ENCODE results near the gene SORCS2.

Gene SORCS2

GRCh38 chr4:7190278-7190594 lies 2.1 kb upstream of the SORCS2 start:
- no peak overlapping the region for H3K27ac ChIP-seq
- no peak for DNase-seq (ENCODE audit: low spot score)
- H3K4me3 ChIP-seq = no peak overlapping the region
- no peak for TF ChIP-seq CTCF (IDR thresholded peaks at IDR 0.05)

DNA sequence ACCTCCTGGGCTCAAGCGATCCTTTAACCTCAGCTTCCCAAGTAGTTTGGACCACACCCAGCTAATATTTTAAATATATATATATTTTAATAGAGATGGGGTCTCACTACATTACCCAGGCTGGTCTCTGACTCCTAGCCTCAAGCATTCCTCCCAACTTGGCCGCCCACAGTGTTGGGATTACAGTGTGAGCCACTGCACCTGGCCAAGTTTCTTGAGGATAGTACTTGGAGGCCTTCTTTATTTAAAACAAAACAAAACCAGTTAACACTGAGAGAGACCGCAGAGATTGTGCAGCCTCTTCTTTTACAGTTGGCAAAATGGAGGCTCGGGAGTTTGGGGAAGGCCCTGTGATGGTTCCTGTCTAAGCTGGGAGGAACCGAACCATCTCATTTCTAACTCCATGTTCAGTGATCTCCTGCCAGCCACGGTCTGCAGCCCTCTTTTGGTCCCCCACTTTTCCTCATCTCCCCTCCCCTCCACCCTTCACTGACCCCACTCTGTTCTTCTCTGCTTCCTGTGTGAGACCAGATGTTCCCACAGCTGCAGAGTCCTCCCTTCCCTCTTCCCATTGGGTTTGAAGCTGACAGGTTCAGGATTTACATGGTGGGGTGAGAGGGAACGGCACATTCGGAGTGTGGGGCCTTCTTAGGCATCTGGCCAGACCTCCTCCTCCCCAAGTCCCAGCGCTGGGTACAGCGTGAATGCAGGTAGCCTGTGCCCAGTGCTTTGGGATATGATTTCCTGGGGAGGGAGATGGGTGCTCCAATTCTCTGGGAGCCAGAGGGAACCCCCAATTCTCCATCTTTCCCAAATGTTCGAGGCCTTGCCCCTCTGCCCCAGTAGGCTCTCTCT lies 1.4 kb upstream of the SORCS2 start:
- peak; percentile 43 for DNase-seq (ENCODE audit: low spot score)
- TF ChIP-seq CTCF (IDR thresholded peaks at IDR 0.05) = no peak
- Histone ChIP-seq H3K27ac (no peak overlapping the region), H3K4me3 (no peak overlapping the region)

GRCh38 chr4:7191546-7192251 lies 639 bp upstream of the SORCS2 start:
- no peak for TF ChIP-seq CTCF (IDR thresholded peaks at IDR 0.05)
- DNase-seq (ENCODE audit: low spot score) = peak; percentile 63
- Histone ChIP-seq H3K27ac (no peak overlapping the region), H3K4me3 (peak overlapping the region; percentile 69)

DNA sequence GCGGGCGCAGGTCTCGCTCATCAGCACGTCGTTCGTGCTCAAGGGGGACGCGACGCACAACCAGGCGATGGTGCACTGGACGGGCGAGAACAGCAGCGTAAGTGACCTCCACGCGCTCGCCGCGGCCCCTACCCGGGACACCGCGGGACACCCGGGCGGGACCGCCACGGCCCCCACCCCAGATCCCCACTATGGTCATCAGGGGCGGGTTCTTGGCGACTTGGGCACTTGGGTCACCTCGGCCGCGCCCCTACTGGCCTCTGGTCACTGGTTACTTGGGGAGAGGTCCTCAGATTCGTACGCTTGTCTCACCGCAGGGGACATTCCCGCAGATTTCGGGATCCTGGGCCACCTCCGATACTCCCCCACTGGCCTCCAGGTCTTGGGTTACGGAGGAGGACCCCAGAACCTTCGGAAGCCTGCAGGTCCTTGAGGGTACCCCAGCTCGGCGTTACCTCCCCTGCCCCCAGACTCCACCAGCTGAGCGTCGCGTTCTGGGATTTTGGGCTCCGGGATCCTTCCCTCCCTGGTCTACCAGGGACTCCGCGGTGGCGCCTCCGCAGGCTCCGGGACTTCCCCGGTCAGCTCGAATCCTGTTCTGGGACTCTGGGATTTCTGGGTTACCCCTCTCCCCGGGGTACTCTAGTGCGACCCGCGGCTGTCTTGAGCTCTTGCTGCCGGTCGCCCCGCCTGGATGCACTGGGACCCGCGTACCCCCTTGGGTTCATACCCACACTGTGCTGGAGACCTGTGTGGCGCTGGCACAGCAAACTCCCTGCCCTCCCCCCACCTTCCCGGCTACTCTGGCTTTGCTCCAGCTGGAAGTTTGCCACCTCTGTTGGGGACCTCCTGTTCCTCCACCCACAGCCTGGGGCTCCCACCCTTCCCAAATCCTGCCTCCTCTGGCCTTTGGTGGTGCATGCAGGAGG lies 956 bp downstream of the SORCS2 start:
- H3K27ac ChIP-seq = no peak overlapping the region
- DNase-seq (ENCODE audit: low spot score) = peak; percentile 71
- TF ChIP-seq CTCF (IDR thresholded peaks at IDR 0.05) = no peak
- H3K4me3 ChIP-seq = peak overlapping the region; percentile 69

- no peak overlapping the region for H3K27ac ChIP-seq
- peak; percentile 69 for DNase-seq (ENCODE audit: low spot score)
- TF ChIP-seq CTCF (IDR thresholded peaks at IDR 0.05) = no peak
- no peak overlapping the region for H3K4me3 ChIP-seq
Observed at GRCh38 chr4:7194251-7195140, 2.2 kb downstream of the SORCS2 start.

DNA sequence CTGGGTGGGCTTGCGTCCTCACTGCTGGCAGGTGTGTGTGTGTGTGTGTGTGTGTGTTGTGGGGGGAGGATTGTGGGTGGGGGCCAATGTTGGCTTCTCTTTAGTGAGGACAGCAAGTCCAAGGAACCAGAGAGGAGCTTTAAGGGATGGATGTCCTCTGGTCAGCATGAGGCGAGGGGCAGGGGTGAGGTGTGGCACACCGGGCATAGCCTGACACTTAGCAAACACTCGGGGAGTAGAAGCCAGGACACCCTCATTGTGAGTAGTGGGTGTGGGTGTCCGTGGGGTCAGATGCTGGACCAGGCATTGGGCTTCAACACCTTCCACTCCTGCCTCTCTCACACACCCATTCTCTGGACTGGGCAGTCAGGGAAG lies 2.8 kb downstream of the SORCS2 start:
- DNase-seq (ENCODE audit: low spot score) = peak; percentile 69
- no peak for TF ChIP-seq CTCF (IDR thresholded peaks at IDR 0.05)
- no peak overlapping the region for H3K27ac ChIP-seq
- no peak overlapping the region for H3K4me3 ChIP-seq
